KG1 (cell line): ENCODE results near the gene GSTM4.
"Not testable (repeated sequence)": the region's sequence is repeated elsewhere in the genome, so short reads cannot be mapped to it uniquely, and the experiment has no call there.

ENCODE experiments used
- DNase-seq: peaks from one replicate; lab custom pipeline; 2025; lab: John Stamatoyannopoulos, UW

Gene GSTM4

GRCh38 chr1:109637446-109637845 lies 18.5 kb upstream of the GSTM4 start:
- DNase-seq = no peak

DNA sequence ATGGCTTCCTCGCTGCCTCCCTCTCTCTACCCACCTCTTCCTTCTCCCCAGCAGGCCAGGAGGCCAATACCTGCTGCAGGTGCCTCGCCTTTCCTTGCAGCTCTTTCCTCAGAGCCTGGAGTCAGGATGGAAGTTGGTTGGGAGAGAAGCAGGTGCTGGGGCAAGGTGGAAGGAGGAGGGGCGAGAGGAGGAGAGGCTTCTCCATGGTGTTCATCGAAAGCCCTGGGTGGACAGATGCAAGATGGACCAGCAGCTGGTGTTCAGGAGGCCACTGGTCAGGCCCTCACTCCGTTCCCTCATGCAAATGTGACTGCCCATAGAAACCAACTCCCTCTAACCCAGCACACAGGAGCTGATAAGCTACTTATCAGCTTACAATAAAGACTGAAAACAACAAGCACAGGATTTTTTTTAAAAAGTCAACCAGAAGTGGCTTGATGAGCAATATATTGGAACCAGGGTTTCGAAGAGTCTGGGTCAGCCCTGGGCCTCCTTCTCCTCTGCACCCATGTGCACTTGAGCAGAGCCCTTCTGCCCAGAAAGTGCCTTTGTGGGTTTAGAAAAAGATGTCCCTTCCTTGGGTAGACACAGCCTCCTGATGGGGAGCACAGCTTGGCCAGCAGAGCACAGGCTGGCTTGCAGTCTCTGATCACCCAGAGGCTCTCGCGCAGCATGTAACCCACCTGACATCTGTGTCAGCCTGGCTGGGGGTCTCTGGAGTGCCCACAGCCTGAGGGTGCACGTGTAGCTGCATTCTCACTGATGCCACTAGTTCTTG lies 16.6 kb upstream of the GSTM4 start:
- DNase-seq = no peak

GRCh38 chr1:109639841-109640184 lies 16.1 kb upstream of the GSTM4 start:
- no peak for DNase-seq

- peak; percentile 72 for DNase-seq
Measured at GRCh38 chr1:109640285-109640865, 15.5 kb upstream of the GSTM4 start.

DNA sequence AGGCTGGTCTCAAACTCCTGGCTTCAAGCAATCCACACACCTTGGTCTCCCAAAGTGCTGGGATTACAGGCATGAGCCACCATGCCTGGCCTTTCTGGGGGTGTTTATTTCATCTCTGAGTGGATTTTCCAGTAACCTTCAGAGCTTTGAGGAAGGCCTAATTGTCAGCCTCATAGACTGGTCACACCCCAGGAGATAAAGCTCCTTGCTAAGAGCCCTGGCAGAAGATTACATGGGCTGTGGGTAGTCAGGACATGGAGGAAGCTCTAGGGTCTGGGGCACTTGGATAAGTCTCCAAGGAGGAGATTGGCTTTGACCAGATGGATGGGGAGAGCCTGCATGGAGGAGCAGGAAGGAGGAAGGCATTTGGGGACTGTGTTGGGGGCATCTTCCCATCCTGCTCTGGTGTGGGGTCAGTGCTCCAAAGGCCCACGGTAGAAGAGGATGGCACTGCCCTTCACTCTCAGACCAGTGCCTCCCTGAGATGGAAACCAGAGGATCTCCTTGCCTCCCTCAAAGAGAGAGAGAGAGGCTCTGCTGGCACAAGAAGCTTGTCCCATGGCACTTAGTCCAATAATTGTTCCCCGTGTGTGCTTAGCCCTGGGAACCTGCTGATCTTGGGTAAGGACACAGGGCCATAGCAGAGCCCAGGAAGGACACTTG lies 14.7 kb upstream of the GSTM4 start:
- no peak for DNase-seq

DNA sequence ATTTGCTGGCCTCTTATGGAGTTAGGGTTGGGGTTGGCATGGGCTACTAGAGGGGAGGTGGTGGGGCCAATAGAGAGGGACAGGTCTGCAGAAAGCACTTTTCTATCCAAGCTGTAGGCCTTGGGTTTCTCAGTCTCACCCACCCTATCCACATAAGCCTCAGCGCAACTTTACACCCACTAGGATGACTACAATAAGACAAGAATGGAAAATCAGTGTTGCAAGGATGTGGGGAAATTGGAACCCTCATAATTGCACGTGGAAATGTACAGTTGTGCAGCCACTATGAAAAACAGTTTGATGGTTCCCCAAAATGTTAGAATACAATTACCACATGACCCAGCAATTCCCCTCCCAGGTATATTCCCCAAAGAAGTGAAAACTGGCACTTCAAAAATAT lies 14.0 kb upstream of the GSTM4 start:
- DNase-seq = no peak

DNA sequence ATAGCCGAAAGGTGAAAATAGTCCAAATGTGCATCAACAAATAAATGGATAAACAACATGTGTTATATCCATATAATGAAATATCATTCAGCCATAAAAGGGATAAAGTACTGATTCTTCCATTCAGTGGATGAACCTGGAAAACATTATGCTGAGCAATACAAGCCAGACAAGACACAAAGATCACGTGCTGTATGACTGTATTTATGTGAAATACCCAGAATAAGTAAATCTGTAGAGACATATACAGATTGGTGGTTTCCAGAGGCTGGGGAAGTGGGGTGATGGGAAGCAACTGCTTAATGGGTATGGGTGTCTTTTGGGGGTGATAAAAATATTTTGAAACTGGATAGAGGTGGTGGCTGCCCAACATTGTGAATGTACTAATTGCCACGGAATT lies 13.3 kb upstream of the GSTM4 start:
- no peak for DNase-seq

GRCh38 chr1:109643385-109644230 lies 12.3 kb upstream of the GSTM4 start:
- DNase-seq = peak; percentile 66

GRCh38 chr1:109644670-109645069 lies 11.2 kb upstream of the GSTM4 start:
- DNase-seq = no peak

GRCh38 chr1:109649491-109649914 lies 6.4 kb upstream of the GSTM4 start:
- peak; percentile 39 for DNase-seq

DNA sequence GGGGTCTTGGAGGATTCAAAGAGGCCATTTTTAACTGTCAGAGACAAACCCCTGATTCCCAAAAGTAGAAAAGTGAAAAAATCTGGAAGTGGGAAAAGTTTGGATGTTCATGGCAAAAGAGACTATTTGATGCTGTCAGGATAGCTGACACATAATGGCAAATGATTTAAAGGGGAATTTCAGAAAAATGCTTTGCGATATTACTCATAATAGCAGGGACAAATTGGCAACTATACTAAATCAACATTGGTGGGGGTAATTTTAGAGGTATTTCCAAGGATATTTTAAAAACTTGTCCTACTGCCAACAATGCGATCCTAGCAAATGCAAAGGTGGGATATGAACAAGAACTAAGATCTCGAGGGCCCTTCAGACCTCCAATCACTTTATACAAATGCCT lies 5.3 kb upstream of the GSTM4 start:
- no peak for DNase-seq

DNA sequence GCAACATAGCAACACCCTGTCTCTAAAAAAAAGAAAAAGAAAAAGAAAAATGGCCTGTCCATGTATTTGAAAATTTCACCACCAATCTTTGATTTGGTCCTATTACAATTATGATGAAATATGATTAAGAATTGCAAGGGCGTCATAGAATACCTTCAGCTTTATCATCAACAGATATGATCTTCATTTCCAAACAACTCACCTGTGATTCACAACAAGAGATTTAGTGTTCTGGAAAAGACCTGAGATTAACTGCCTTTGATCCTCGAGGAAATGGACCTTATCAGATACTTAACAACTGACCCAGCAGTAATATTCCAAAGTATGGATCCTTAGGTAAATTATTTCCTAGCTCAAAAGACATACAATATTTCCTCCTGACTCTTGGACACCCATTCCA lies 3.5 kb upstream of the GSTM4 start:
- no peak for DNase-seq

GRCh38 chr1:109653306-109653705 lies 2.6 kb upstream of the GSTM4 start:
- DNase-seq = no peak

DNA sequence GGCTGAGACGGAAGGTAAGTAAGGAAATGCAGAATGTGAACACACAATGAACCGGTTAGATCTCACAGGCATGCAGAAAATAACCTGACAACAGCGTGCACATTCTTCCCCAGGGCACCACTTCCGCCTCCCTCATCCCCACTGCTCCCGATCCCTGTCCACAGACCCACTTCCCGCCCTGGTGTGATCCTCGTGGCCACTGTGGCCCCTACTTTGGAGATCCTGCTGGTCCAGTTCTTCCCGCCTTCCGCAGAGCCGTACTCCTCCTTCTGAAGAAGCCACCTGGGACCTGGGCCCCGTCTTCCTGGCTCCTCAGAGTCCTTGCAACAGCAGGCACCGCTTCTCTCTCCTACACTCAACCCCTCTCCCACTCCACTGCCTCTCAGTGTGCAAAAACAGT lies 1.4 kb upstream of the GSTM4 start:
- DNase-seq = no peak

GRCh38 chr1:109657395-109657794 lies 1.5 kb downstream of the GSTM4 start:
- no peak for DNase-seq

DNA sequence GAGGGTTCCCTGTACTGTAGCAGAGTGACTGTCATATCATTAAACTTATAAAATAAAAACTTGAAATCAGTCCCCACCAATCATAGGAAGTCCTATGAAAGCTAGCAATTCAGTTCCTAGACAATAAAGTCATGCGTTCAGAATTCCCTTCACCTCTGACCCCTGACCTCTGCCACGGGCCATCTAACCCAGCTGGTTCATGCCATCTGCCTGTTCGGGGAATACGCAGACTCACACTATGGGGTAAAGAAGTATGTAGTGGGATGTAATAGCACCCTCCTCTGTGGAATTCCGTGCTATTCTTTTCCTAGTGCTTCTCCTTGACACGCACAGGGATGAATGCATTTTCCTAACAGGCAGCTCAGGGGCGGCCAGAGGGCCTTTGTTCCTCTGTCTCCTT lies 2.1 kb downstream of the GSTM4 start:
- no peak for DNase-seq

- DNase-seq = no peak
Measured at GRCh38 chr1:109658533-109659042, 2.7 kb downstream of the GSTM4 start.

DNA sequence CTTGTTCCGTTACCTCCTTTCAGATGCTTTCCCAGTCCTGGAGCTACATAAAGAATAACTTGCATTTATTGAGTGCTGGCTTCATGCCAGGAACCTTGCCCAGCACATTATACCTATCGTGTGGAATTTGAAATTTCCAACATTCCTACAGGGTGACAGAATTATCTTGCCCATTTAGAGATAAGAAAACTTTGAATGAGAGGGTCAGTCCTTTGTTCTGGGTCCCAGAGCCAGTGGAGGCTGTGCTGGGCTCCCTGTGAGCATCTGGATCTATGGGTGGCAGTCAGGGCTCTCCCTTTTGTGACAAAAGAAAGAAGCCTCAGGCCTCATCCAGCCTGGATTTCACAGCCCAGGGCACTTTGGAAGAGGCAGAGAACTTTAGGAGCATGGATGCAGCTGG lies 3.2 kb downstream of the GSTM4 start:
- no peak for DNase-seq

DNA sequence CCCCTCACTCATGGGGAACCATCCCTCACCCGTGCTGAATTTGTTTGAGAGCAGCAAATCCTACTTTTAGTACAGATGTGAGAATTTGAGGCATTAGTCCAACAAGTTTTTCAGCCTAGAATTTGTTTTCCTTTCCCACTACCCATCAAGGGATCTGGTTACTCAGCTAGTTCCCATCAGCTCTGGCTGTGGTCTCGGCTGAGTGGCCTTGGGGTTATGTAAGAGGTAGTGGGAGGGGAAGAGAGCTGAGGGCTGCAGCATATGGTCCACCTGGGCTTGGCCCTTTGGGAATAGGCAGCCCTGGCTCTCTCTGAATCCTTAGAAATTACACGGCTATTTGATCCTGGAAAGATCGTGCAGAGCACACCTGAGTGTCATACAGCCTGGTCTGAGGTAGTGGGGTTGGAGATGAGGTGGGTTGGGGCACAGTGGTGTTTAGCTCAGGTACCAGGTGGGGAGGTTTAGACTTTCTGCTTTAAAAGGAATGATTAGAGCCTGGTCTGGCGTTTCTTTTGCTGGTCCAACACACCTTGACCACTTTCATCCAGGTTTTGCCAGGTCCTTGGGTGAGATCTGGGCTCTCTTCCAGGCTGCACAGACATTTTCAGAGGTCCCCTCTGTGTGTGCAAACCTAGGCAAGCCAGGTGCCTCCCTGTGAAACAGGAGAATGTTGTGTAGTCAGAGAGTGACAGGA lies 4.2 kb downstream of the GSTM4 start:
- DNase-seq = no peak

DNA sequence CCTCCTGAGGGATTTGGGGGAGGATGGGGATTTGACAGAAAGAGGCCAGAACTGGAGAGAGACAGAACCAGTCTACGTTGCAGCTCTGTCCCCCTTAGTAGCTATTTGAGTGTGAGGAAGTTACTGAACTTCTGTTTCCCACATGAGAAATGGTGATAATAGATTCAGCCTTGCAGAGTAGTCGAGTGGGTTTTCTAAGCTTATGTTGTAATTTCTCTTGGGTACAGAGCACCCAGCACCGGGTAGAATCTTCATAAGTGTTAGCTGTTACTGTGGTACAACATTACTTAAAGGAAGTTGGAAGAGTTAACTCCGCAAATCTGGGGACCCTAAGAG lies 4.8 kb downstream of the GSTM4 start:
- DNase-seq = not testable (repeated sequence)

DNA sequence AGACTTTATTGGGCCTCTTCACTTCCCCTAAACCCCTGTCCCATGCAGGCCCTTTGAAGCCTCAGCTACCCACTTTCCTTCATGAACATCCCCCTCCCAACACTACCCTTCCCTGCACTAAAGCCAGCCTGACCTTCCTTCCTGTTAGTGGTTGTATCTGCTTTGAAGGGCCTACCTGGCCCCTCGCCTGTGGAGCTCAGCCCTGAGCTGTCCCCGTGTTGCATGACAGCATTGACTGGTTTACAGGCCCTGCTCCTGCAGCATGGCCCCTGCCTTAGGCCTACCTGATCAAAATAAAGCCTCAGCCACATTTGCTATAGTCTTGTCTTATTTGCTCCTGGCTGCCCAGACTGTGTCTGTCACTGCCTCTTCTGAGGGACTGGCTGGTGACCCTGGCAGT lies 5.5 kb downstream of the GSTM4 start:
- no peak for DNase-seq

GRCh38 chr1:109664671-109665070 lies 8.8 kb downstream of the GSTM4 start:
- DNase-seq = no peak
